Embryonic facial prominence (tissue), 1 donor: Measurements from ENCODE around the gene LRRC26.

Experiments
- DNase-seq: peaks from one replicate; pipeline ENCODE4 v3.0.0-alpha.2; 2016; ENCODE audit errors: extremely low spot score

The LRRC26 gene

GRCh38 chr9:137152844-137153405 lies 16.9 kb downstream of the LRRC26 start:
- no peak for DNase-seq

- no peak for DNase-seq
Observed at GRCh38 chr9:137150617-137151457, 19.0 kb downstream of the LRRC26 start.

- DNase-seq: no peak
Observed at GRCh38 chr9:137149942-137150616, 19.8 kb downstream of the LRRC26 start.

GRCh38 chr9:137149363-137149762 lies 20.5 kb downstream of the LRRC26 start:
- DNase-seq: no peak

GRCh38 chr9:137148661-137149060 lies 21.2 kb downstream of the LRRC26 start:
- DNase-seq: no peak

GRCh38 chr9:137148242-137148641 lies 21.6 kb downstream of the LRRC26 start:
- no peak for DNase-seq

GRCh38 chr9:137147793-137148160 lies 22.1 kb downstream of the LRRC26 start:
- no peak for DNase-seq

- no peak for DNase-seq
Observed at GRCh38 chr9:137147091-137147792, 22.6 kb downstream of the LRRC26 start.

- DNase-seq: no peak
Observed at GRCh38 chr9:137146527-137146918, 23.3 kb downstream of the LRRC26 start.

- DNase-seq: no peak
Observed at GRCh38 chr9:137145731-137146526, 23.9 kb downstream of the LRRC26 start.

GRCh38 chr9:137143459-137143858 lies 26.4 kb downstream of the LRRC26 start:
- DNase-seq: no peak

- no peak for DNase-seq
Observed at GRCh38 chr9:137141976-137142936, 27.6 kb downstream of the LRRC26 start.

- DNase-seq: no peak
Observed at GRCh38 chr9:137141050-137141810, 28.6 kb downstream of the LRRC26 start.

GRCh38 chr9:137140151-137141012 lies 29.5 kb downstream of the LRRC26 start:
- no peak for DNase-seq

- no peak for DNase-seq
Observed at GRCh38 chr9:137139468-137140150, 30.2 kb downstream of the LRRC26 start.

GRCh38 chr9:137138722-137139467 lies 31.0 kb downstream of the LRRC26 start, which contains the start of gene GRIN1:
Gene GRIN1 (plus strand): TSS chr9:137139154. CDS start chr9:137139487, 333 bp downstream.
- DNase-seq: no peak
